Kasumi-1 (cell line): ENCODE measurements around the gene RNF125.

Source experiments
- DNase-seq, 2 experiments: peaks; one replicate each; lab custom pipeline; 2025; lab: John Stamatoyannopoulos, UW

Gene RNF125

GRCh38 chr18:32091325-32091723 lies 72.7 kb downstream of the RNF125 start:
- no peak for DNase-seq

DNA sequence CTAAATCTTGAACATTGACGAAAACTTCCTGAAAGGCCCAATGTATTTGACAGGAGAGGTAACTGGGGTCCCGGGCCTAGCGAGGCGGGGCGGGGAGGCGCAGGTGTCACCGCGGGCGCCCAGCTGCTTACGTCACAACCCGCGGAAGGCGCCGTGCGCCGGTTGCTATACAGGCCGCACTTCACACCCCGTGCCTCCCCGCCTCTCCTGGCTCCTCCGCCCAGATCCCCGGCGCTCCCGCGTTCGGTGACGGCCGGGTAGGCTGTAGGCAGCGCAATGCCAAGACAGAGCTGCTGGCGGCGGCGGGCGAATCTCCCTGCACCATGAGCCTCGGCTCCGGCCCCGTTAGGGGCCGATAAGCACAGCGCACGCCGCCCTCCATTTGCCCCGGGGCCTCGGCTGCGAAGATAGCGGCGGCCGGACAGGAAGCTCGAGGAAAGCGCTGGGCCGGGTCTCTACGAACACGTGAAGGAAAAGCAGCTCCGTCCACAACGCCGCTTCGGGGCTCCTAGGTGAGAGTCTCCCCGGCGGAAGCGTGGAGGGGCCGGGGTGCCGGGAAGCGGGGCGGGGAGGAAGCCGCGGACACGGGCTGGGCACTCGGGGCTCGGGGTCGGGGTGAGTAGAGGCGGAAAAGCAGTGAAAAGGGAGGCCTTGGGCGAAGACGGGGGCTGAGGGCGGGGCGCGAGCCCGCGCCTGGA lies 73.2 kb downstream of the RNF125 start, which contains the start of gene RNF138:
Gene RNF138, plus strand, starts transcription at position 151 of the 698 bp plus-strand sequence. CDS start 903 bp downstream, outside the sequence.
- DNase-seq, result peak; percentile 71 to 79

- peak; percentile 92 to 98 for DNase-seq
Measured at GRCh38 chr18:32092422-32093101, 73.9 kb downstream of the RNF125 start.

GRCh38 chr18:32093102-32093511 lies 74.5 kb downstream of the RNF125 start:
- peak; percentile 56 for DNase-seq

- peak in 1 of 2 experiments; percentile 41 for DNase-seq
Measured at GRCh38 chr18:32093523-32093922, 74.9 kb downstream of the RNF125 start.

DNA sequence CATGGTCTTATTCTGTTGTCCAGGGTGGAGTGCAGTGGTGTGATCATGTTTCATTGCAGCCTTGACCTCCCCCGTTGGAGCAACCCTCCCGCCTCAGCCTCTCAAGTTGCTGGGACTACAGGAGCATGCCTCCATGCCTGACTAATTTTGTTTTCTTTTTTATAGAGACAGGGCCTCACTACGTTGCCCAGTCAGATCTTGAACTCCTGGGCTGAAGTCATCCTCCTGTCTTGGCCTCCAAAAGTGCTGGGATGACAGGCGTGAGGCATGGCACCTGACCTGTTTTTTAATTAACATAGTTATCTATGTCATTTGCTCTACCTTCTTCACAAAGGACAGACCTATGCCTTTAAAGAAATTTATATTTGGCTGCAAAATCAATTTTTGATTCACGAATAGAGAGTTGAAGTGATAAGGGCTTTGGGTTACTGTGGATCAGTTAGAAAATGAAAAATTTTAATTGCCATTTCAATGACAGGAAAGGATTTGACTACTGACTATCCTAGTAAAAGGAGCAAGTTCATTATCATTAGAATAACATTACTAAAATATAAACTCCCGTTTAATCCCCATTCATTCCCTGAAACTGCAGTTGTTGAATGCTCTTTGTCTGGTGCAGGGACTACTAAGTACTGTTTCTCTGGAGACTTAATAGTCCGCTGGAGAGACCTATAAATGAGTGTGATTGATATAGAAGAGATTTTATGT lies 76.7 kb downstream of the RNF125 start:
- no peak for DNase-seq

DNA sequence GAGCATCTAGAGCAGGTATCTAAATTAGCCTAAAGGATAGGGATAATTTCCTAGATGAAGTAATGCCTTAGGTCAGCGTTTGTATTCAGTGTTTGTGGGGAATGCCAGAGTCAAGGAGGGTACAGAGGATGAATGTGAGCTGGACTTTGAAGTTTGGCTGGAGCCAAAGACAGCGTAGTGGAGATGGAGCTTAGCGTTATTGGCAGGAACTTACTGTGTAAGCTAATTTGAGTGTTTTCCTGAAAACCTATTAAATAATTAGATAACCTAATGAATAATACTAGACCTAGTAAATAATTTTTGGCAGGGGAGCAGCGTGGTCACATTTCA lies 77.2 kb downstream of the RNF125 start:
- no peak for DNase-seq

- no peak for DNase-seq
Measured at GRCh38 chr18:32096946-32097345, 78.3 kb downstream of the RNF125 start.

DNA sequence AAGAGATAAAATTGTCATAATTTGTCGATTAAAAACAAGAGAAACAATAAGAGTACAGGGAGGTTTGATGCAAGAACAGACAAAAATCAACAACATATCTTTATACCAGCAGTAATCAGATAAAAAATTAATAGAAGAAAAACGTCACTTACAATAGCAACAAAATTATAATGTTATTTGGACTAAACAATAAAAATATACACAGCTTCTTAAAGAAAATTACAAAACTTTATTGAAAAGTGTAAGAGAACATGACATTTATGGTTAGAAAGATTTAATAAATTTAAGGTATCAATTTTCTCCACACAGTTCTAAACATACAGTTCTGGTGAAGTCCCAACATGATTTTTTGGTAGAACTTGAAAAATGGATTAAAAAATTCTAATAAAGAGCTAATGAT lies 85.9 kb downstream of the RNF125 start:
- DNase-seq, result no peak

DNA sequence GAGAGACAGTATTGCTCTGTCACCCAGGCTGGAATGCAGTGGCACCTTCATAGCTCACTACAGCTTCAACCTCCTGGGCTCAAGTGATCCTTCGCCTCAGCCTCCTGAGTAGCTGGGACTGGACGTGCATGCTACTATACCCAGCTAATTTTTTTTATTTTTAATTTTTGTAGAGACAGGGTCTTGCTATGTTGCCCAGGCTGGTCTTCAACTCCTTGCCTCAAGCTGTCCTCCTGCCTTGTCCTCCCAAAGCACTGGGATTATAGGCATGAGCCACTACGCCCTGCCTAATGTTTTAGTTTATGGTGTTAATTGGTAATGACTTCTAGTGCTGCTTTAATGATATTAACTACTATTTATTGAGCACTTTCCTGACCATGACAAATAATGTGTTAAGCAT lies 91.4 kb downstream of the RNF125 start:
- DNase-seq, result no peak

DNA sequence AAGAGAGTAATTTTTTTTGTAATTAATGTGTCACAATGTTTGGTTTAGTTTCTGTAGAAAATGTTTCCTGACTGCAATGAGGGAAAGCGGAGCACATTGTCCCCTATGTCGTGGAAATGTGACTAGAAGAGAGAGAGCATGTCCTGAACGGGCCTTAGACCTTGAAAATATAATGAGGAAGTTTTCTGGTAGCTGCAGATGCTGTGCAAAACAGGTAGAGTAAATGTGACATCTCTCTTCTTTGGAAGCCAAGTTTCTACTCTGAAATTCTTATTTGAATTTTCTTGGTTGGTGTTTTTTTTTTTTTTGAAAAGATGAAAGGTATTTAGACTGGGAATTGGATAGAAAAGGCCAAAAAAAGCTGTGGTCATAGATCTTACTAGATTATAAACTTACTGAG lies 93.1 kb downstream of the RNF125 start:
- DNase-seq, result no peak

- DNase-seq, result no peak
Measured at GRCh38 chr18:32112826-32113225, 94.2 kb downstream of the RNF125 start.

DNA sequence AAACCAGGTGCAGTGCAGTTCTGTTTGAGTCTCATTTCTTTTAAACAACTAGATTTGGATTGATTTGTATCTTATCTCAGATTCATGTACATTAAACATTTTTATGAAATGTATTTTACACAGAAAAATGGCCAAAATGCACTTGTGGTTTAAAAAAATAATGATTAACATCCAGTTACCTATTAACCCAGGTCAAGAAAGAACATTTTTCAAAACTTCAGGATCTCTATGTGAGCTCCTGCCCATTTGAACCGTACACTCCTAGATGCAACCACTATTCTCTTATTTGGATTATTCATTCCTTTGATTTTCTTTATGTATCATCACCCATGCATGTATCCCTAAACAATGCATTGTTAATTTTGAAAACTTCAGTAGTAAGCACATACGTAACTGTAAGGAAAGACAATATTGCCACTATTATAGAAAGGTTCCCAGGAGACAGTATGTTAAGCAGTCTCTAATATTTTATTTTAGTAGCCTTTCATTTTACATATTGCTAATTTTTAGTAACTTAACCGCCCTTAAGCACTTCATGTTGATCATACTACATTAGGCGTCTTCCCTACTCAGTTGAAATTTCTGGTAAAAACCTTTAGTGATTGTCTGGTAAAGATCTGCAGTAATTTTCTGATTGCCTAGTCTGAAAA lies 95.8 kb downstream of the RNF125 start:
- no peak for DNase-seq

GRCh38 chr18:32122039-32122438 lies 103.4 kb downstream of the RNF125 start:
- no peak for DNase-seq
